COLO829 (cell line): Measurements from ENCODE around the gene ASB7.
A peak's percentile ranks its signal among the peaks of the same experiment; 100 is the strongest.

Source experiments
- DNase-seq: peaks from one replicate; pipeline ENCODE4 v3.0.0; 2012; ENCODE audit warnings: low spot score

ASB7 gene

DNA sequence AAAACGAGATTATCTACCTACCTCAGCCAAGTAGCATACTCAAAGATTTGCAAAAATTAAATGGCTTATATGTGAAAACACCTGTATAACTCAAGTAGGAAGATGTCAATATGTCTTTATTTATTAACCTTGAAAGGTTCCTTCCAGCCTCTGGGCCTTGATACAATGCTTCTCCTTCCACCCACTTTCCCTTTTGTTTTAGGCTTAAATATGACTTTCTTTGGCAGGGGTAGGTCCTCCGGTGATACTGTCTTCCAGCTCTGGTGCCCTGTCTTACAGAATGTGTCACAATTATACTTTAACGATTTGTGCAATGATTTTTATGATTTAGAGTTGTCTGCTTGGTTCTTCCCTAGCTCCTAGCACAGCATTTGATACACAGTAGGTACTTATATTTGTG, 4.5 kb upstream of the ASB7 start:
- no peak for DNase-seq

DNA sequence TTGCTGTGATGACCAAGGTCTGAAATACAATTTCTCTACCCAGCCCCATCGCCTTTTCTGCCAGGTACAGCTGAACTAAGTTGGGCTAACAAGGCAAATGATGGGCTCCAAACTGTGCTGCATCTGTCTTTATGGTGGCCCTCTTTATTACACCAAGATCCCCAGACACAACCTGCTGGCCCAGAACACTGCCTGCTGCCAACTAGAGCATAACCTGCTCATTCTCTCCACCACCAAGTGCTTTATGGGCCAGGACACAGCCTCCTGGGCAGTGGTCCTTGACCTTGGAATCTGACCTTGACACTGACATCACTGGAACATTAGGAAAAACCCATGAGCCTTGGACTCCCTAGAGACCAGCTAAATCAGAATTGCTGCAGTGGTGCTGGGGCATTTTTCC, 3.7 kb upstream of the ASB7 start:
- no peak for DNase-seq

DNA sequence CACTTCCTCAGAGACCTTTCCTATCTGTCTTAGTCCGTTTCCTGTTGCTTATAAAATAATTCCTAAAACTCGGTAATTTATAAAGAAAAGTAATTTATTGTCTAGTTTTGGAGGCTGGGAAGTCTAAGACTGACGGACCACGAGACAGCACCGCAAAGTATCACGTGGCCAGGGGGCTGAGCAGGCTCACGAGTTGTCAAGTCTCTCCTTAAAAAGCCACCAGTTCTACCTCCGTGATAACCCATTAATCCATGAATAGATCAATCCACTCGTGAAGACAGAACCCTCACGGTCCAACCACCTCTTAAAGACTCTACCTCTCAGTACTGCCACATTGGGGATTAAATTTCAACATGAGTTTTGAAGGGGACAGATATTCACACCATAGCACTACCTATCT, 1.2 kb upstream of the ASB7 start:
- no peak for DNase-seq

DNA sequence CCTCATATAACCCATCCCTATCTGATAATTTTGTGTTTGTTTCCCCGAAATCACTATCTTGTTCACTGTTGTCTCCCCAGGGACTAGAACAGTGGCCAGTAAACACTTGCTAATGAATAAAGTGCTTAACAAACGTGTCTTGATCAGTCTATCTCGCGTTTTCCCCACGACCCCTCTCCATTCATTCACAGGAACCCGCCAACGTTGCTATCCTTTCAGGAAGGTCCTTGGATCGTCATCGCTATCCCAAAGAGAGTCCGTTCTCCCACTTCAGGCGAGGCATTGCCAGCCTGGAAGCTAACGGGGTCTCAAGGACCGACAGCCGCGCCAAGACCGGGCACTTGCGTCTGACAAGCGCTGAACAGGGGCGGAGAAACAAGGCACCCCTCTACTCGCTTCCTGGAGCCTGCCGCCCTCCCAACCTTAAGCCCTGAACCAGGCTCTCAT, 749 bp upstream of the ASB7 start:
- peak; percentile 29 for DNase-seq

DNA sequence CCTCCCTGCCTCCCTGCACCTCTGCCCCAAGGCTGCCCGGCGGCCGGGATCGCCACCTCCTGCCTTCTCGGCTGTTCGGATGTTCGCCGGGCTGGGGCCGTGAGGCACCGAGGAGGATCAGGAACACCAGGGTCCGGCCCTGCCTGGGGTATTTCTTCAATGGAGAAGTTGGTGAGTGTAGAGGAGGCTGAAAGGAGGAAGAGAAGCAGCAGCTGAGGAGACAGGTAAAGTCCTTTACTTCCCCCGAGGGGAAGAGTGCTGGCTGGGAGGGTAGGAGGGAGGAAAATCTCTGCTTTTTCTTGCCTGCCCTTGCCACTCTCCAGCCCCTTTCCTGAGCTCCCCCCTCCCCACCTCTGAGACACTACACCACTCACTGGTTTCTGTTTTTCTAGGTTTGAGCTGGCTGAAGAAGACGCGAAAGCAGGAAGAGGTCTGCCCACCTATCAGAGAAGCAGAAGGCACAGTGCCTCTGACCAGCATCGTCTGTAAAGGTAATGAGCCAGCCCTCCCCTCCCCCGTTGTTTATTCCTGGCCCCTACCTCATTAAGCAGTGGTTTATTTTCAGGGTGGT, 519 bp downstream of the ASB7 start:
- DNase-seq, result no peak

DNA sequence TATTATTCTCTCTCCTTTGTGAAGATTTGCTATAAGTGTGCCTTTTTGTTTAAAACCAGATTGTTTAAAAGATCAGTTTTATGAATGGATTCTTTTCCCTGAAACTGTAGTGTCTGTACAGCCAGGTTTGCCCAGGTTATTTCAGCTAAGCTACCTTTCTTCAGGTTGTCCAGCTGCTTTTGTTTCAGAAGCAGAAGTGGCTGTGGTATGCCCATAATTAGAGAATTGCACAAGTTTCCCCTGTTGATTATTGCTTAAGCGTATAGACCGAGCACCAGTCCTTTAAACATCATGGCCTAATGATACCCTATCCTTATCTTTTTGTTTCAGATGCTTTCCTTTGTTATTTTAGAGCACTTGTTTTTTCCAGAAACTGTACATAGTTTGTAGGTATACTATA, 10.2 kb downstream of the ASB7 start:
- no peak for DNase-seq

DNA sequence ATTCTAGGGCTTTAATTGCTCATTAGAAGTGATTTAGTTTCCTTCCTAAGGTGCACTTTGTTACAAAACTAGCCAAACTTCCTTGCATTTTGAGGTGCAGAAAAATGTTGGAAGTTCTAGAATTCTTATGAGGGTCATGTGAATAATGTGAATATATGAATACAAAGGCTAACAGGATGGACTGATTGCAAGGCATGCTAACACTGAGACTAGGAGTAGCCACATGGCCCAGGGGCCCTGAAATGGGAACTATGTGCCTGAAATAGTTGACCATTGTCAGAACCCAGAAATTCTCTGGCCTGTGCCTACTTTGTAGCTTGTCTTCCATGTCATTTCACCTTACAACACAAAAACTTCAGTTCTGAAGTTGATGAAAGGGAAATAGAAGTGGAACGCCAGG, 10.8 kb downstream of the ASB7 start:
- DNase-seq, result no peak

DNA sequence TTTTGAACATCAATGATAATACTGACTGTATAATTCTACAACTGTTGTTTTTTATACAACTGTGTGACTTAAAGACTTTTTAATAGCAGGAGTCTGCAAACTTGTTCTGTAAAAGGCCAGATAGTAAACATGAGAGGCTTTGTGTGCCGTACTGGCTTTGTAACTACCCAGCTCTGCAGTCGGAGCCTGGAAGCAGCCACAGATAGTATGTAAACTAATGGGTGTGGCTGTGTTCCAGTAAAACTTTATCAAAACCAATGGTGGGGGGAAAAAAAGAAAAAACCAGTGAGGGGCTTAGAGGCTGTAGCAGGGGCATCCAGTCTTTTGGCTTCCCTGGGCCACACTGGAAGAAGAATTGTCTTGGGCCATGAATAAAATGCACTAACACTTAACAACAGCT, 11.9 kb downstream of the ASB7 start:
- no peak for DNase-seq

DNA sequence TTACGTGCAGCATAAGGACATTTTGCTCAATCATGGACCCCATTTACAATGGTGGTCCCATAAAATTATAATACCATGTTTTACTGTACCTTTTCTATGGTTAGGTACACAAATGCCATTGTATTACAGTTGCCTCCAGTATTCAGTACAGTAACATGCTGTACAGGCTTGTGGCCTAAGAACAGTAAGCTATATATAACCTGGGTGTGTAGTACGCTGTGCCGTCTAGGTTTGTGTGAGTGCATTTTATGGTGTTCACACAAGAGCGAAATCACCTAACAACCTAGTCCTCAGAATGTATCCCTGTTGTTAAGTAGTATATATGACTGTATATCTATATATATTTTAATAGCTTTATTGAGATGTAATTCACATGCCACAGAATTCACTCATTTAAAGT, 12.5 kb downstream of the ASB7 start:
- no peak for DNase-seq

DNA sequence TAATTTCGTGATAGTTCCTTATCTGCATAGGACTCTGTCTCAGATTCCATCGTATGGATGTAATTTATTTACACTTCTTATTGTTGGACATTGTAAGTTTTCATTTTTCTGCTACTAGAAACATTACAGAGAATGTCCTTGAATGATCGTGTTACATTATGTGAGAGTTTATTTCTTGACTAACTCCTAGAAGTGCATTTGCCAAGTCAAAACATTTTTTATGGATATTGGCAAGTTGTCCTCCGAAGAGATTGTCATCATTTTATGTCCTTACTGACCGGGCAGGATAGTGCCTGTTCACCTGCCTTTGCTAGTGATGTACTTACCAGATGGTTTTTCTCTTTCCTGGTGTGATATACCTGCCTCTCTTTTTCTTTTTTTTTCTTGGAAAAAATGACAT, 13.4 kb downstream of the ASB7 start:
- DNase-seq, result no peak

DNA sequence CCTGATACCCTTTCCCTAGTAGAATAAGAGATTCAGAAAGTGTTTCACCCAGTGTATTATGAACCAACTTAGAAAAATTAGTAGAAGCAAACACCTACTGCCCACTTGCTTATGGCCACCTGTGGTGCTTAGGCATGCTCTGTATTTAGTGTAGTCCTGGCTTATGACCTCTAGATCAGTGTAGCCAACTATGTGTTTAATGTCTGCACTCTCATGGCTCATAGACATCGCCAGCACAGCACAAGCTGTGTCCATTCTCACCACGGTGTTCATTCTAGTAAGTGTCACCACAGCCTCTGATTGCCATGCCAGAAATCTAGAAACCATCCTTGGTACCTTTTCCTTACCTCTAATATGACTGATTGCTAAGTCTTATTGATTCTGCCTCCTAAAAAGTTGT, 14.3 kb downstream of the ASB7 start:
- no peak for DNase-seq

DNA sequence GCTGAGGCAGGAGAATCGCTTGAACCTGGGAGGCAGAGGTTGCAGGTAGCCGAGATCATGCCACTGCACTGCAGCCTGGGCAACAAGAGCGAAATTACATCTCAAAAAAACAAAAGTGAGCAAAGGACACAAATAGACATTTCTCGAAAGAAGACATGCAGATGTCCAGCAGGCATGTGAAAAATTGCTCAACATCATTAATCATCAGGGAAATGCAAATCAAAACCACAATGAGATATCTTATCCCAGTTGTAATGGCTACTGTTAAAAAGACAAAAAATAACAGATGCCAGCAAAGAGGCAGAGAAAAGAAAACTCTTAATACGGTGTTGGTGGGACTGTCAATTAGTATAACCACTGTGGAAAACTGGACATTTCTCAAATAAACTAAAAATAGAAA, 20.9 kb downstream of the ASB7 start:
- DNase-seq, result no peak

DNA sequence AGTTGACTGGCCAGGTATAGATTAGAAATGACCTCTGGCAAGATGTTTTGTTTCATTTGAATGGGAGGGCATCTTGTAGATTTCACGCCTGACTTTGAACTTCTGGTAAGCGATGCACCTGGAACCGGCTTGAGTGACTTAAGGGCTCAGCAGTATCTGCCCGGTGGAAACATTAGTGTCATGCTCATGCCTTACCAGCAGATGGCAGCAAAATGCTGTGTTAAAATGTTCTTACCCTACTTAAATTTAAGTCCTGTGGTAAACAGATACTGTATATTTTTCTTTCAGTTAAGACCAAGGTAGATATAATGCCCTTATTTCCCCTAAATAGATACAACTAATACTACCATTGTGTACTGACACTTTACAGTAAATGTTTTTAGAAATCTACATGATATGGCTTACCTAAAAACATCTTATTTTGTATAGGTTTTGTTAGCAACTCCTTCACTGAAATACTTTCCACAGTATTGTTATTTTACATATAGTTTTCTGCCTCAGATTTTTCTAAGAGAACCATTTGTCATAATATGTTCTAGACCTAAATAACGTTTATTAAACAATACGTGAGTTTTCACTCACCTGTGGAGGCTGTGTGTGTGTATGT, 25.5 kb downstream of the ASB7 start:
- peak; percentile 64 for DNase-seq

DNA sequence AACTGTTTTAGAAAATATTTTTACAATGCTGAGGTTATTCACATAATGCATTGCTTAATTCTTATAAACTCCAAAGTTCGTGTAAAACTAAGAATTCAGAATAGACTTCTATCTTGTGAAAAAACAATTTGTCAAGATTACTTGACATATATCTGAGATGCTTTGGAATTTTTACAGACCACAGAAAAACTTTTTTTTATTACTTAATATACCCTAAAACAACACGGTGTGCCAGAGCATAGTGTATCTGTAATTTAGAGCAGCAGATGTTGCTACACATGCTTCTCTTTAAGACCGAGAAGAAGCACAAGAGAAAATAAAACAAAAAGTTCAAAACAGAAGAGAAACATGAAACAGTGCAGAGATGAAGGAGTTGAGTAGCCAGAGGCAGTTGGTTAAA, 26.4 kb downstream of the ASB7 start:
- no peak for DNase-seq

DNA sequence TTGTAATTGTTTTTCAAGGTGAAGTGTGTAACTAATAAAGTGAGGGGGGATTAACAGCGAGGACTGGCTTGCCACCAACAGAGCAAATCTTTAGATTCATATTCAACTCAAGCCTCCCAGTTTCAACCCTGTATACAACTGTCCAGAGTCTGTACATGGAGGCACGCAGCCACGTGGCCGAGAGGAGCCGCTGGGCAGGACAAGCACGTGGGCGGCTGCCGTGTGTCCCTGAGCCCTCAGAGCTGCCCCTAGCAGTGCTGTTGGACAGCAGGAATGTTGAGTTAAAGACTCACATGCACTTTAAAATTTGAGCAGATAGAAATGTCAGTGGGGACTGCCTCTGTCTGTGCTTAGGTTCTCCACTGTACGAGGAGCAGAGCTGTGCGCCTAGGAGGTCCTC, 29.4 kb downstream of the ASB7 start:
- no peak for DNase-seq

DNA sequence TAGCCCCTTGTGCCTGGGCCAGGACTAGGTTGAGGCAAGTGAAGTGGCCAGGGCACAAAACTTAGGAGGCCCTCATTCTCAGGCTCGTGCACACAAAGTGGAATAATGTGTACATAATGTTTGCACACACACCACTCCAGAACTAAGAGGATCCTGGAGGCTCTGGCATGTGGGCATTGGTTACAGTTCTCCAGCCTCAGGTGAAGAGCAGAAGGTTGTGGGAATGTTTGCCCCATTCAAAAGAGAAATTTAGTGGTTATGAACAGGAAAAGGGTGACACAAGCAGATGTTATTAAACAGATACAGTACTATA, 31.3 kb downstream of the ASB7 start:
- DNase-seq, result no peak

DNA sequence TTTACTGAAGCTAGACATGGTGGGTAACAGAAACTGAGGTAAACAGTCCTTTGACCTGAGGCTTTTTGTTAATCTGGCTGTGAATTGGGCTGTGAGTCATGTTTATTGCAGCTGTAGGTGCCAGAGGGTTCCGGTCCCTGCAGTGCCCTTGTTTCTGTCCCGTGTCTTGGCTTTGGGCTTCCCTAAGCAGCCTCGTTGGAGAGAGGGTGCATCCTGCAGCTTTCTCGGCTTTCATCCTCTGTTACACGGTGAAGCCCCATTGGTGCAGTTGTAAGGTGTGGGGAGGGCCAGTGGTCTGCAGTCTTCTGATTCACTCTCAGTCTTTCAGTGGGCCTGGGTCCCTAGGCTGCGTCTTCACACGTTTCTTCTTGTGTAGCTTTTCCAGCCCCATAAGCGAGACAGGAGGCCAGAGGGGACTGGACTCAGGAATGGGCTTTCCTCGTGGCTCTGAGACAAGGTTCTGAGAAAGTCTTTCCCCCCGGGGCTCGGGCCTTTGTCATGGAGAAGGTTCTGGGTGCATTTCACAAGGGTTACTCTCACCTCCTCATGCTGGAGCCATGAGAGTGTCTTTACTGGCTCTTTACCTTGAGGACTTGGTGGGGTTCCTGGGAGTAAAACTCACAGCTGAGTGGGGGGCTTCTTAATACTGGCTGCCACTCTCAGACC, 33.1 kb downstream of the ASB7 start:
- DNase-seq, result no peak

DNA sequence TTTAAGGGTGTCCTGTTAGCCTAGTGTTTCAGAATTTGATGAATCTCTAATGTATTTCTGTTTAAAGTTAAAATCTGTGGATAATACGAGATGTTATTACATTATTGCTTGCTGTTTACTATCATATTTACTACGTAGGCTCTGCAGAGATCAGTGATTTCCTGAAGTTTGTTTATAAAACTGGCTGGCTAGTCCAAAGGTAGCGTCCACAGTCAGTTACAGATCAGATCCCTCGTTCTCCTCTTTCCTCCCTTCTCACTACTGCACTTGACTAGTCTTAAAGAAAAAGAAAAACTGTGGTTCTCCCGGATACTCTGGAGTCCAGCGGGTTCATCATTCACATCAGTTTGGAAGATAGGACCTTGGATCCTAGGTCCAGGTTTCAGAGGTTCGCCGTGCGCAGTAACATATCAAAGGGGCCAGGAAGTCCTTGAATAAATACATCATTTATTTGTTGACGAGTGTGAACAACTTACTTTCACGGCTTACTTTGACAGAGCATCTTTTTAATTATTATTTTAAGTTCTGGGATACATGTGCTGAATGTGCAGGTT, 35.9 kb downstream of the ASB7 start:
- DNase-seq, result no peak

DNA sequence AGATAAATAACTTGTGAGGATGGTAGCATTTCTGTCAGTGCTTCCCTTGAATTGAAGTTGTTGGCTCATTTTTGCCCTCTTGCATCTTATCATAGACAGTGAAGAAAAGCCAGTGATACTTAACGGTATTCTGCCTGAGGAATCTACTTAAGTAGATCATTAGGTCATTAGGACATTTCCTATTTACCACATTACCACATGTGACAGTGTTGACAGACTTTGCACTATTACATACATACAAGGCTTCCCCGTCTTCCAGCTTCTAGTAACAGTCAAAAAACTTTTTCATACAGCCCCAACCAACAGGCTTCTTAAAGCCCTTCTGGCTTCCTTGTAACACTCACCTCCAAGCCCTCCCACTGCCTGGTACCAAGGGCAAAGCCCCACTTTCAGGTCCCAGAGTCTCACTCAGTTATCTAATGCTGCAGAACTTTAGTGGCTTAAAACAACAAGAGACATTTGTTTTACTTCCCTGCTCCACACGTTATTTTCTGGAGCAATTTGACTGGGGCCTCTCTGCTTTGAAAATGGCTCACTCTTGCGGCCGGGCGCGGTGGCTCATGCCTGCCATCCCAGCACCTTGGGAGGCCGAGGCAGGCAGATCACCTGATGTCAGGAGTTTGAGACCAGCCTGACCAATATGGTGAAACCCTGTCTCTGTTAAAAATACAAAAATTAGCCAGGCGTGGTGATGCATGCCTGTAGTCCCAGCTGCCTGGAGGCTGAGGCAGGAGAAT, 40.0 kb downstream of the ASB7 start:
- DNase-seq, result no peak

DNA sequence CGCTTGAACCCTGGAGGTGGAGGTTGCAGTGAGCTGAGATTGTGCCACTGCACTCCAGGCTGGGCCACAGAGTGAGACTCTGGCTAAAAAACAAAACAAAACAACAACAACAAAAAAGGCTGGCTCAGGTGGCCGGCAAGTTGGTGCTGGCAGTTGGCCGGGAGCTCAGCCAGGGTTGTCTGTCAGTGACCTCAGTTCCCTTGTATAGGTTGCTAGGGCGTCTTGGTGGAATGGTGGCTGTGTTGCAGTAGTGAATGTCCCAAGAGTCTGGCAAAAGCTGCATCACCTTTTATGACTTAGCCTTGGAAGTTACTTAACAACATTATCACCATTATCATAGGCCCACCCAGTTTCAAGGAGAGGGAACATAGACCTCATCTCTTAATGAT, 40.6 kb downstream of the ASB7 start:
- DNase-seq, result no peak

DNA sequence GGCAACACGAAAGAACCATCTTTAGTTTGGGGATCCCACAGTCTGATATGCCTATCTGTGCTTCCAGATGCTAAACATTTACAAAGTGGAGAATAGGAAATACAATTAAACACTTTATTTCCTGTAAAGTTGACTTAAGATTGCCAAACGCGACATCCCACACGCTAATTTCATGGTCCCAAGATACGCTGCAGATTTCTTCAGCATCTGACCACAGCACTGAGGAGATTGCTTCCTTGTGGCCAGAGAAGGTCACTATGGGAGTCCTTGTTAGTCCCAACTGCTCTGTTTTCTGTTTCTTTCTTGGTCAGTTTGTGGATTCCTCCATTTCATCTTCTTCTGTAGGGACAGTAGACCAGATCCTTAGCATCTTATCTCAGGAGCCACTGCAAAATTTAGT, 43.3 kb downstream of the ASB7 start:
- DNase-seq, result no peak

DNA sequence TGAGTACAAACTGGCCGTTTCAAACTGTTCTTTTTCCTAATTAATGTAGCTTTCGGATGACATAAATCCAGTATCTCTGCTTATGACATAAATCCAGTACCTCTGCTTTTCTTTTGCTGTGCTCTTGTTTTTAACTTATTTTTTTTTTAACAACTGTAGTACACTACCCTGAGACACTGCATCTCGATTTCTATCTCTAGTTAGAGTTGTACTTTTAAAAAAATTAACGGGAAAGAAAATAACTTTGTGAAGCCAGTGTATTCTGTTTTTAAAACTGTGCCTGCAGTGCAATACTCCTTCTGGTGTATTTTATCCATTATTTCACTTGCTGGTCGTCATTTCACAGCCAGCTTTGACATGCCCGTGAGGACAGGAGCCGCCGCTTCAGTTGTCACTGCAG, 46.6 kb downstream of the ASB7 start:
- DNase-seq, result no peak

DNA sequence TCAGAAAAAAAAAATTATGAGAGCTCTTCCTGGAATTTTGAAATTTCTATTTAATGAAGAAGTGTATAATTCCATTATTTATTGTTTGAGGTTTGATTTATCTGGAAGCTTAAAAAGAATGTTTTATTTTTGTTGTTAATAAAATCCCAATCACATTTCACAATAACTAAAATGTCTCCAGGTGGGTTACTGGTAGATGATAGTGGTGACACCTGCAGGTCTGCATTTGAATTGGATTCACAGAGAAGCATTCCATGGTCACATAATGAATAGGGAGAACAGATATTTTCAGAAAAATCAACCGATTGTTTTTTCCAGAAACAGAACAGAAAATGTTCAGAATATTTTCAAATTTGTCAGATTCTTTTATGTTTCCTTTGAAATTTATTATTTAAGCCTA, 48.3 kb downstream of the ASB7 start:
- no peak for DNase-seq
